Fibroblast of skin of abdomen (primary cell): ENCODE measurements around the gene LMAN1L.

Experiments used
- DNase-seq: peaks from one replicate; pipeline ENCODE4 v3.0.0-alpha.2; 2013

Gene LMAN1L

DNA sequence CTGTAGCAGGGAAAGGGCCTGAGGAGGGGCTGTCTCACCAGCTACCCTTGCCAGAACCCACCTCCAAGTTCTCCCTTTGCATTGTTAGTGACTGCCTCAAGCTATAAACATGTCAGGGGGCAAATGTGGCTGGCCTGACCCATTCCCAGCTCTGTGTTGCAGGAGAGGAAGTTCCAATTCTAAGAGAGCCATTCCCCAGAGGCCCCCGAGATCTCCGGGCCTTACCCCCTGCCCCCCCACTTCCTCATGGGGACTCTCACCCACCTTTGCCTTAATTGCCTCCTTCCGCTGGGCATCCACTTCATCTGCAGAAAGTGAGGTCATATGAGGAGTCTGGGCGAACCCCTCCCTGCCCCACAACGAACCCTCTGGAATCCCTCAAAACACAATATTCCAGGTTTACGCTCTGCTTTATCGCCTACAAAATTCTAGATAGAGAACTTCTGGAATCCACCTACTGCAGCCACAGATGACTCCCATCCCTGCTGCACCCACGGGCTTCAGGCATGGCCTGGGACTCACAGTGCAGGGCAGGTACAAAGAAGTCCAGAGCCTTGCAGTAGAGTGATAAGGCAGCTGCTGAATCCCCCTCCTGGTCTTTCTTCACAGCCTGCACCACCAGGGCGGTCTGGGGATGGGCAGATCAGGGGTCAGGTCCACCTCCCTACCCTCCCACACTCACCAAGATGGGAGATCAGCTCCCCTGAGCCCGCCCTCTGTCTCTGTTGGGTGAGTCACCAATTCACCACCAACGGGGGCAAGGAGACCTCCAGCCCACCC is 26.3 kb downstream of the LMAN1L start:
- DNase-seq = no peak

DNA sequence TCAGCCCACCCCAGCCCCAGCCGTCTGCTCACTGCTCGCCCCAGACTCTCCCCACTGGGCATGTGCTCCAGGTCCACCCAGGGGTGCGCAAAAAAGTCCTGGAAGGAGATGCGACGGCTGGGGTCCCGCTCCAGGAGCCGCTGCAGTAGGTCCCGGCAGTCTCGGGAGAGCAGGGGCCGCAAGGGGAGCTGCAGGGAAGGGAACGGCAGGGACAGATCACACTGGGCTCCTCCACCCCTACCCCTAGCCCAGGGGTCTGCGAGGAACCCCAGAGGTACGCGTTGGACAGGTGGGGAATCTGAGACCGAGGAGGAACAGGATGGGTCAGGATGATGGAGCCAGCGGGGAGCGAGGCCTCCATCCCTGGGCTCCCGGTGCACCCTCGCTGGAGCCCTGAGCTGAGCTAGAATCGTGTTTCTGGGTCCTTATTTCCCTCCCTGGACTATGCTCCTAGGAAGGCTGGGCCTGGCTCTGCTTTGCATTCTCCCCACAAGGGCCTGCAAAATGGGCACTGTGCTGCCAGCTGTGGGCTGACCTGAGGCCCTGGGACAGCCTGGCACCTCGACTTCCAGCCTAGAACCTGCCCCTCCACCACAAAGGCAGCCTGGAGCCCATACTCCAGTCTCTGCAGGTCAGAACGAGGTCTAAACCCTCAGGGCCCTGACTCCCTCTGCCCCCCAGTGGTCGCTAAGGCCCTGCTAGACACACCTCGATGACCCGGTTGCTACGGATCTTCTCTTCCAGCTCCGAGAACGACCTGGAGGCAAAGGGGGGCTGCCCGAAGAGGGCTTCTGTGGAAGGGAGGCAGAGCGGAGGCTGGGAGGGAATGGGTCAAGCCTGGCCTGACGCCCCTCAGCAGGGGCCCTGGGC is 27.1 kb downstream of the LMAN1L start:
- DNase-seq = no peak

DNA sequence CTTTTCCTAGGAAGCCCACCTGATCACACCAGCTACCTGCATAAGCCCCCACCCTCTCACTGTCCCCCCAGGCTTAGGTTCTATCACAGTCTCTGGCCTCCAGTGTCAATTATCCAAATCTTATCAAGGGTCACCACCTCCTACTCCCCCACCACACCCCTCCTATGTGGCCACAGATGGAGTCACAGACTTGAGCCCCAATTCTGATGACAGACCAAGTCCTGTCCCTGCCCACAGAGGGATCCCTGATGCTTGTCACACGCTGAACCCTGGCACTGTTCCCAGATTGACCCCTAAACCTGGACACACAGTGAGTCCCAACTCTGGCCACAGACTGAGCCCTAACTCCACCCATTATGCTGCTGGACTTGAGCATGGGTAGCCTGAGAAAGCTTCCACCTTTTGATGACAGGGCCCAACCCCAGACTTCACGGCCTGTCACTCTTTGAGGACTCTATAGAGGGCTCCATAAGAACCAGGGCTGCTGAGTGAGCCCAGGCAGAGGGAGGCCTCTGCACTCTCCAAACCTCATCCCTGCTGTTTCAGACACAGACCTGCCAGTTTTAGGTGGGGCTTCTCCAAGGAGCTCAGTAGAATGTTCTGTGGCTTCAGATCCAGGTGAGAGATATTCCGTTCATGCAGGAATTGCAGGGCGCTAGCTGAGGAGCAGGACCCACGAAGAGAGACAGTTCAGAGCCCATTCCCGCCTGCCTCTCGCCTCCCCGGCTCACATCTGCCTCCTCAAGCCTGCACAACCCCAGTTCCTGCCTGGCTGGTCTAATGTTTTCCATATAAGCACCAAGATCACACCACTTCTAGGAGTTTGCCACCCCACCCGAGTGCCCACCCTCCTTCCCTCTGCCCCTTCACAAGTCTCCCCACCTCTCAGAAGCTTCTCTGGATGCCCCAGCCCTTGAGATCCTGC is 28.5 kb downstream of the LMAN1L start:
- DNase-seq = no peak

GRCh38 chr15:74841891-74842373 is 29.3 kb downstream of the LMAN1L start:
- DNase-seq = no peak

- peak; percentile 87 for DNase-seq
These were observed 30.2 kb downstream of the LMAN1L start, which contains the start of gene ULK3 for GRCh38 chr15:74842581-74843444. Gene ULK3 (minus strand): TSS chr15:74843156. CDS start chr15:74843105, 51 bp downstream.

DNA sequence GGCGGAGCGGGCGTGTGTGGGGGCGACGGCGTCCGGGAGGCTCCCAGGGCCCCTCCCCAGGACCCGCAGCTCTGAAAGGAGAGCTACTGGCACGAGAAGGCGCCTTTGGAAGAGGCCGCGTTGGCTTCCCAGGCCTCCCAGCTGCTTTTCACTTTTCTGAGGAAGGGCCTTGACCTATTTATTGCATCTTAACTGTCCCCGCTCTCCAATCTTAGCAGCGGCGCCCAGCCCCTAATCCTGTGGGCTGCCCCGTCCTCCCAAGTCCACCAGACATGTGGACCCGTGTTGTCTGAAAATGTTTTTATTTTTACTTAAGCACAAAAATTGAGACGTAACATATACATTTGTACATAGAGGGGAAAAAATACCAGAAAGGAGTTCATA is 30.8 kb downstream of the LMAN1L start:
- DNase-seq = no peak

- no peak for DNase-seq
These were observed 31.3 kb downstream of the LMAN1L start for GRCh38 chr15:74843891-74844299.

DNA sequence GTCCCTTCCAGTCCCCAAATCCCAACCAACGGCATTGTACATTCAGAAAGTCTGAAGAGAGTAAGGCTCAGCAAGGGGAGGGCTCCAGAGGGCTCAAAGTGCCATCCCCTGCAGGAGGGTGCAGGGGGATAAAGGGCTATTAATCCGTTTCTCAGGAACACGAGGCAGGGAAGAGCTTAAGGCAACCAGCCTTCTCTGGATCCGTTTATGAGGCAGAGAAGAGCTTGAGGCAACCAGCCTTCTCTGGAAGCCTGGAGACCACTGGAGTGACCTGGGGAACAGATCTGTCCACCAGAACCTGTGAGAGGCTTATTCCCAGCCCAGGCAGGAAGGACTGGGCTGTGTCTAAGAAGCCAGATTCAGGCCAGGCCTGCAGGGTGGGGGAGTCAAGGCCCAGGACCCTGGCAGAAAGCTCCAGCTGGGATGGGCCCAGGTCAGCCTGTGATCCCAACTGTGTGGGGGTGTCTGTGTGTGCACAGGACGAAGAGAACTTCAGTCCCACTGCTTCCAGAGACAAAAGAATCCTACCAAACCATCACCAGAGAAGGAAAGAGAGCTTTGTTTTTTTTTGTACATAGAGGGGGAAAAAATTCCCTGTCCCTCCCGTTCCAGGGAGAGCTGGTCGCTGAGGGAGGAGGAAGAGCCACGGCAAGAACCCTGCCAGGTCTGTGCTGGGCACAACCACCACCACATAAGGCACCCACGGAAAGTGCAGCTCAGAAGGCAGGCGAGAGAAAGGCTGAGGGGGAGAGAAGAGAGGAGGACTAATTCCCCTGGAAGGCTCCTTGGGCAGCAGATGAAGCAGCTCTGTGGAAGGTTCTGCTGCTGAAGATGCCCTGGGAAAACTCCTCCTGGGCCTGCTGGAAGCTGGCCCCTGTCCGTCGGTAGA is 31.9 kb downstream of the LMAN1L start:
- no peak for DNase-seq

DNA sequence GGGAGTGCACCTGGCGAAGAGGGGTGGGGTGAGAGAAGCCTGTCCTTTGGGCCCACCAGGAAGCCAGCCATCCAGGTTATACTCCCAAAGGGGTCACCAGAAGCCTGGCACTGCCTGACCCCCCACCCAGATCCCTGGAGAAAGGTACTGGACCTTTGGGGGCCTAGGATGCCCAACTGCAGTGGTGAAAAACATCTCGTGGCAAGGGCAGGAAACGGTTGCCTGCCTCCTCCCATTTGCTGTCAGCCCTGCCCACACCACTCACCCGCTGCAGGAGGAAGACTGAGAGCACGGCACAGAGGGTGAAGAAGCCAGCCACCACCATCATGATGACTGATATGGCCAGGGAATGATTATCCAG is 32.6 kb downstream of the LMAN1L start:
- DNase-seq = no peak

DNA sequence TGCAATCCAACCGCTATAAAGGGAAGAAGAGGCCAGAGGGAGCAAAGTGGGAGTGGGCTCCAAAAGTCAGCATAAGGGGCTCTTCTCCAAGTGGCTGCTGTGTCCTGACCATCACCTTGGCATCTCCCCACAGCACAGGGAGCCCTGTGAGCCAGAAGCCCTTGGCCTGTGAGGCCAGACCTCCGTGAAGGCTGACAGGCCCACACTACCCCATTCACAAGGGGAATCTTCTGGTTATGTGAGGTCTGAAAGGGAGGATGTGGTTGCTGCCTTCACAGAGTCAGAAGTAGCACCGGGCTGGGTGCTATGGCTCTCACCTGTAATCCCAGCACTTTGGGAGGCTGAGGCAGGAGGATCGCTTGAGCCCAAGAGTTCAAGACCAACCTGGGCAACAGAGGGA is 32.9 kb downstream of the LMAN1L start:
- no peak for DNase-seq

DNA sequence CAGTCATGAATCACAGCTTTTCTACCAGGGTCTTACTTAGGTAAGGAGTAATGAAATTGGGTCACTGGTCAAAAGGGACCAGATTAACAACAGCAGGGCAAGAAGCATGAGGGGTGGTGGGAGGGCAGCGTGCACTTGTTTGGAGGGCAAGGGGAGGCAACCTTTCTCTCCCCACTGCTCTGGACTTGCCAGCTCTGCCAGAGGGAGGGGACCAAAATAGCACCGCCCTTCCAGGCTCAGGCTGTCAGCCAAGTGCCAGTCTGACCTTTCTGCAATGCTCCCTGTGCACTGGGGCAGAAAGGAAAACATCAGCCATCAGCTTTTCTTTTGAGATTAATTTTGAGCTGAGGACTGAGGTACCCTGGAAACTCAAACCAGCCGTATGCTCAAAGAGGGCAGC is 34.8 kb downstream of the LMAN1L start:
- no peak for DNase-seq

GRCh38 chr15:74850393-74850792 is 37.8 kb downstream of the LMAN1L start:
- DNase-seq = no peak

DNA sequence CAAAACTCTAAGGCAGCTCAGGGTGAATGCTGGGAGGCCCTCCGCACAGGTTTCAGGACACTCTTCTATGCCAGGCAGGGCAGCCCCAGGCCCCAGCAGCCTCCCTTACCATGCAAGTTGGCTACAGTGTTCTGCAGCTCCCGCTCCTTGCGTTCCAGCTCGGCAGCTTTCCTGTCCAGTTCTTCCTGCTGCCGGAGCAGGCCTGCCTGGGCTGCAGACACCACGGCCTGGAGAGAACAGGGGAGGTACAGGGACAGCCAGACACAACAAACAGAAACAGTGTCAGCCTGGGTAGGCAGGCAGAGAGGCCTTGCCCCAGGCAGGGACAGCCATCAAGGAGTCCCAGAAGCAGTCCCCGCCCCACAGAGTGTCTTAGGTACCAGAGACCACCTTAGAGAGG is 39.3 kb downstream of the LMAN1L start:
- DNase-seq = no peak

DNA sequence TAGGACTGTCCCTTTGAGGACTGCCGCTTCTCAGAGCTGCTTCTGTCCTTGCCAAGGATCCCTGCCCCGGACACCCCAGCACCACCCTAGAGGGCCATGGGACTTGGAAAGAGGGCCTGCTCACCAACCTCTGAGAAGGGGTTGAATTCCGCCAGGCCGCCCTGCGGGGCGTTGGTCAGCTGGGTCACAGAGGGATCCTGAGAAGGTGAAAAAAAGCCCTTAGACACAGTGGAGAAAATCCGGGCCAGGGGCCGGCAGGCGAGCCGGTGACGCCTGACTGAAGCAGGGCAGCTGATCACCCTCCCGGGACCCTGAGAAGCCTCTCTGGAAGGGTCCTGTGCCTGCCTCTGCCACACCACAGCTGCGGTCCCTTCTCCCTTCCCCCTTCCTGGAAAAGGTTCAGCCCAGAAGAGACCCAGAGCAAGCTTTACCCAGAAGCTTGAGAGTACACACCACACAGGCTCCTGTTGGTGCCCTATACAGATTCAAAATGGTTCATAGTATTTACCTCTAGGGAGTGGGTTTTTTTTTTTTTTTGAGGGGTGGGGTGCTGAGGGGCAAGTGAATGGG is 41.9 kb downstream of the LMAN1L start:
- no peak for DNase-seq

GRCh38 chr15:74855857-74856256 is 43.2 kb downstream of the LMAN1L start:
- DNase-seq = no peak

DNA sequence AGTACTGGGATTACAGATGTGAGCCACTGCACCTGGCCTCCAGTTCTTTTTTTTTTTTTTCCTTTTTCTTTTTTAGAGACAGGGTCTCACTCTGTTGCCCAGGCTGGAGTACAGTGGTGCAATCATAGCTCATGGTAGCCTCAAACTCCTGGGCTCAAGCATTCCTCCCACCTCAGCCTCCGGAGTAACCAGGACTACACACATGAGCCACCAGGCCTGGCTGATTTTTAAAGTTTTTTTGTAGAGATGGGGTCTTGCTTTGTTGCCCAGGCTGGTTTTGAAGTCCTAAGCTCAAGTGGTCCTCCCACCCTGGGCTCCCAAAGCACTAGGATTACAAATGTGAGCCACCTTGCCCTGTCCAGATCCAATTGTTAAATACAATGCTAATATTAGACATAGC is 43.9 kb downstream of the LMAN1L start:
- DNase-seq = no peak

GRCh38 chr15:74857082-74857655 is 44.5 kb downstream of the LMAN1L start:
- no peak for DNase-seq

GRCh38 chr15:74857671-74858368 is 45.2 kb downstream of the LMAN1L start:
- no peak for DNase-seq

DNA sequence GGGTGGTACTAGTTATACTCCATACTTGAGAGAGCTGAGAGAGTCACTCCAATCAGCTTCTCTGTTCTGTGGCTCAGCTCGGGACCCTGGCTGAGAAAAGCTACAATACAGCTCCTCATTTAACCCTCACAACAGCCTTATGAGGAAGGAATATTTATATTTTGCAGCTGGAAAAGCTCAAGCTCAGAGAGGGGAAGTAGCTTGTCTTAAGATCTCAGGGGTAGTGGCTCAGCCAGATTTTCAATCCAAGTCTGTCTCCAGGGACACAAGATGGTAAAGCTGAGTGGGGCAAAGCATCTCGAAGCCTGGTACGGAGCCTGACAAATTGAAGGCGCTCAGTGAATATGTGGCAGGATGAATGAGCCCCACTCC is 45.7 kb downstream of the LMAN1L start:
- no peak for DNase-seq
